Thoracic aorta (tissue), 2 donors: Measurements from ENCODE around the gene FOXP1. TPM values are rescaled to one million over a fixed set of nuclear protein-coding genes. Genes with fewer than 3 reads are reported as not detected.

Source experiments
- ATAC-seq: fragments of 150-250 bp; one replicate; pipeline ENCODE4 v1.8.0; 2017; ENCODE audit warnings: low read depth; ENCODE audit not compliant: insufficient number of reproducible peaks, low FRiP score
- DNase-seq: peaks from one replicate; pipeline ENCODE4 v3.0.0-alpha.2; 2020; ENCODE audit warnings: low spot score
- H3K27ac ChIP-seq, 2 donors: fragments of 200-600 bp; sonication (generic); 1 replicate in 1 of 2; 2 replicates in 1 of 2; pipeline ENCODE4 v1.5.1; 2016; ENCODE audit warnings: mild to moderate bottlenecking in 2 of 2, moderate library complexity in 2 of 2
- H3K27me3 ChIP-seq: fragments of 200-600 bp; sonication (generic); replicated peaks from 2 replicates; pipeline ENCODE4 v1.6.0; 2016; ENCODE audit warnings: mild to moderate bottlenecking; ENCODE audit not compliant: insufficient read depth
- H3K36me3 ChIP-seq: fragments of 200-600 bp; sonication (generic); one replicate; pipeline ENCODE4 v1.5.1; 2016
- H3K4me1 ChIP-seq, 2 donors: fragments of 200-600 bp; sonication (generic); 1 replicate in 1 of 2; 2 replicates in 1 of 2; pipeline versions ENCODE4 v1.5.1 to v1.6.0; 2016; ENCODE audit warnings: low read depth in 2 of 2, mild to moderate bottlenecking in 1 of 2; ENCODE audit not compliant: control insufficient read depth in 1 of 2
- H3K4me3 ChIP-seq: fragments of 200-600 bp; sonication (generic); 2 replicates; pipeline ENCODE4 v1.5.1; 2016; ENCODE audit warnings: mild to moderate bottlenecking
- H3K9me3 ChIP-seq: fragments of 200-600 bp; sonication (generic); 2 replicates; pipeline ENCODE4 v1.5.1; 2016
- total RNA-seq, 2 donors: library from RNA; depleted of rRNA; stranded (reverse); fragments of >200 nt; gene quantifications; one replicate each; pipeline versions ENCODE4 v1.1.0 to v1.2.3, GENCODE V29; 2016
- TF ChIP-seq, protein P1 (sequence below): fragments of 200-600 bp; sonication (generic); IDR thresholded peaks from one replicate; pipeline ENCODE4 v1.5.1; 2019; ENCODE audit warnings: antibody characterized with exemption

Gene FOXP1
- total RNA-seq, 2 donors from 2014 or later = 176 to 255 TPM

DNA sequence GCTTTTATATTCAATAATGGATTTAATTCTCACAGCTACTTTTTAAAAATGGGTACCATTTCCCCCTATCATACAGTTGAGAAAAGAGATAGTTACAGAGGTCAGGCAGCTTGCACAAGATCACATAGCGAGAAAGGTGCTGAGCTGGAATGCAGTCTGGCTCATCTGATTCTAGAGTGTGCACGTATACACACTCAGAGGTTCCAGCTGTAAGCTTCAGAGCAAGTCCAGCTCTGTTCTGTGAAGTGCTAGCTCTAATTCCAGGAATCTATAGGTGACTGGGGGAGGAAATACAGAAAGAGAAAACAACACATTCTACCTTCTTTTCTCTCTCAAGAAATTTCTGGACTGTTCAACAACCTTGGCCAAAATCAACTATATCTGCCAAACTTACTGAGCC is 318.7 kb downstream of the FOXP1 start:
- Histone ChIP-seq H3K27ac (no peak overlapping the region), H3K4me1 (peaks cover 3 to 20% of the 10 kb centered on the region in 2 donors), H3K4me3 (no peak overlapping the region), H3K27me3 (no peaks in the 10 kb centered on the region), H3K9me3 (no peaks in the 10 kb centered on the region), H3K36me3 (no peaks in the 10 kb centered on the region)
- no peak for DNase-seq
- TF ChIP-seq, protein P1, sequence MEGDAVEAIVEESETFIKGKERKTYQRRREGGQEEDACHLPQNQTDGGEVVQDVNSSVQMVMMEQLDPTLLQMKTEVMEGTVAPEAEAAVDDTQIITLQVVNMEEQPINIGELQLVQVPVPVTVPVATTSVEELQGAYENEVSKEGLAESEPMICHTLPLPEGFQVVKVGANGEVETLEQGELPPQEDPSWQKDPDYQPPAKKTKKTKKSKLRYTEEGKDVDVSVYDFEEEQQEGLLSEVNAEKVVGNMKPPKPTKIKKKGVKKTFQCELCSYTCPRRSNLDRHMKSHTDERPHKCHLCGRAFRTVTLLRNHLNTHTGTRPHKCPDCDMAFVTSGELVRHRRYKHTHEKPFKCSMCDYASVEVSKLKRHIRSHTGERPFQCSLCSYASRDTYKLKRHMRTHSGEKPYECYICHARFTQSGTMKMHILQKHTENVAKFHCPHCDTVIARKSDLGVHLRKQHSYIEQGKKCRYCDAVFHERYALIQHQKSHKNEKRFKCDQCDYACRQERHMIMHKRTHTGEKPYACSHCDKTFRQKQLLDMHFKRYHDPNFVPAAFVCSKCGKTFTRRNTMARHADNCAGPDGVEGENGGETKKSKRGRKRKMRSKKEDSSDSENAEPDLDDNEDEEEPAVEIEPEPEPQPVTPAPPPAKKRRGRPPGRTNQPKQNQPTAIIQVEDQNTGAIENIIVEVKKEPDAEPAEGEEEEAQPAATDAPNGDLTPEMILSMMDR = no peak
- ATAC-seq = no peak

DNA sequence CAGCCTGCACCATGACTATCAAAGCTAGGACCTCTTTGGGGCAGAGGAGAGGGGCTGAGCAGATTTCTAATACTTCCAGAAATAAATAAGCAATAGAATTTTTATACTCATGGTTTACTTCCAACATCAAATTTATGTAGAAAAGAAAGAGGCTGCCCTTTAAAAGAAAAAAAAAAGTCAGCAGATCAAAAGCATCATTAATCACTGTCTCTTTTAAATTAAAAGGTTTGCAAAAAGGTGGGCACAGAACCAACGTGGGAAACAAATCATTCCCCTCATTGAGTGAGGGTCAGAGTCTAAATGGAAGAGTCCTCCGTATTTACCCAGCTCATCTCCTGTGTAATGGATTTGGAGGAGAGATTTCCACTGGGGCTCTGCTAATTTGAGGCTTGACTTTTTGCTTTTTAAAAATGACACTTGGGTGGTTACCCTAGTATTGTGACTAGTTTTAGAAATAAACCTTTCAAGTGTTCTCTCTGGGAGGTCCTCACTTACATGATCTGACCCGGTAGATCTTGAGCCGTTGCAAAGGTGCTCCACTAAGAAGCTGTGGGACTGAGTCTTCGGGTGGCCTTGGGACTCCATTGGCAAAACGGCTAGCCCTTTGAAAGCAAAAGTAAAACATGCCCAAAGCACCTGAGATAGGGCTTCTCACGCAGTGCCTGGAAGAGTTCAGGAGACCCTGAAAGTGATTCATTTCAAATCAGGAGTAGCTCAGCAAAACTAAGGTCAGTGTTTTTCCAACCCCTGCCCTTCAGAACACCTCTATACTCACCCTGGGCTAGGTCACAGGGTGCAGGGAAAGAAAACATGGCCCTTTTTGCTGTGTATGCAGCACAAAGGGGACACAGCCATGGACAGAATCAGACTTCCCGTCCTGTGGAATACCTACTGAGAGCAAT is 320.9 kb downstream of the FOXP1 start:
- Histone ChIP-seq H3K4me1 (peaks cover 0 to 19% of the 10 kb centered on the region in 2 donors), H3K27me3 (no peaks in the 10 kb centered on the region), H3K4me3 (peak overlapping the region; percentile 31), H3K27ac (no peak overlapping the region), H3K9me3 (no peaks in the 10 kb centered on the region), H3K36me3 (no peaks in the 10 kb centered on the region)
- DNase-seq (no peak), ATAC-seq (no peak)
- TF ChIP-seq, protein P1 = no peak

DNA sequence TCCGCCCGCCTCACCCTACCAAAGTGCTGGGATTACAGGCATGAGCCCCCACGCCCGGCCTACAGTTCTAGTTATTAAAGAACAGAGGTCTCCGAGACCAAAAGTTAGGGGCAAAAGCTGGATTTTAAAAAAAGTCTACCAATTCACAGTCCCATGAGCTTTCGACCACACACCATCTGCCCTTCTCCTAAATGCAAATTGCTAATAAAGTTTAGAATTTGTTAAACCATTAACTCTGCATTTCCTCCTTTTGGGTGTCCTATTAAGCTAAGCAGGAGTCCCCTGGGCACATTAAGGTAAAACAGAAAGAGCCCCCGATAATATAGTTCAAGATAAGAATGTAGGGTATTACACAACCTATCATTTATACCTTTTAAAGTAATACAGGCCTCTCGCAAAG is 322.7 kb downstream of the FOXP1 start:
- Histone ChIP-seq H3K36me3 (no peaks in the 10 kb centered on the region), H3K27me3 (no peaks in the 10 kb centered on the region), H3K9me3 (no peaks in the 10 kb centered on the region), H3K27ac (no peak overlapping the region), H3K4me3 (no peak overlapping the region), H3K4me1 (peaks cover 0 to 19% of the 10 kb centered on the region in 2 donors)
- DNase-seq (no peak), ATAC-seq (no peak)
- TF ChIP-seq, protein P1 = no peak

DNA sequence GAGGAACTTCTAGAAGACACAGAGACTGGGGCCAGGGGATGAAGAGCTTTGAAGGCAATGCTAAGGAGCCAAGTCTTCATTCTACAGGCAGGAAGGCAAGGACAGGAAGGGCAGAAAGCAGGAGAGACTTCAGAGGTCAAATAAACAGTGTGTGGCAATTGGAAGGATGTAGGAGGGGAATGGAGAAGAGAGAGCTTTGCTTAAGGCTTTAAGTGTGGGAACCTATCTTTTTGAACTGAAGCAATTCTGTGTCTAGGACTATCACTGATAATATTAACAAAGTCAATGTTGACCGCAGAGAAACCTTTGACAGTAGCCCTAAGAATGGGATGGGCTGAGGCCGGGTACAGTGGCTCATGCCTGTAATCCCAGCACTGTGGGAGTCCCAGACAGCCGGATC is 325.0 kb downstream of the FOXP1 start:
- ATAC-seq (no peak), DNase-seq (no peak)
- Histone ChIP-seq H3K27ac (no peak overlapping the region), H3K27me3 (no peaks in the 10 kb centered on the region), H3K9me3 (no peaks in the 10 kb centered on the region), H3K4me3 (no peak overlapping the region), H3K36me3 (no peaks in the 10 kb centered on the region), H3K4me1 (peaks cover 10 to 22% of the 10 kb centered on the region in 2 donors)
- TF ChIP-seq, protein P1 = no peak

DNA sequence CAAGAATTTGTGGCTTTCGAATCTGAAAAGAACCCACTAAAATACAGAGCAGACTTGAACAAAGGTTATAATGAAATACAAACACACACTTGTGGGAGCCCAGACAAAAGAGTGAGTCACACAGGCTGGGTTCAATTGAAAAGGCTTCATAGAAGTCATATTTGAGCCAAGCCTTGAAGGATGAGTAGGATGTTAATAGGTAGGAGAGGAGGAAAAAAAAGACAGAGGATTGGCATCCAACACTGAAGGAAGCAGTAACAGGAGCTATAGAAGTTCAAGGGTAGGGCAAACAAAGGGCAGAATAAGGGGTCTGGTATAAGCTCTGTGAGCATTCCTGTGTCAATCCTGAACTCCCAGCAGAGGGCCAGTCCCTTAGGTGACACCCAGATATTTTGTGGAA is 325.4 kb downstream of the FOXP1 start:
- no peaks in the 10 kb centered on the region for H3K27me3 ChIP-seq
- no peak overlapping the region for H3K4me3 ChIP-seq
- H3K36me3 ChIP-seq = no peaks in the 10 kb centered on the region
- DNase-seq (no peak), ATAC-seq (no peak)
- peaks cover 10 to 22% of the 10 kb centered on the region in 2 donors for H3K4me1 ChIP-seq
- no peaks in the 10 kb centered on the region for H3K9me3 ChIP-seq
- no peak overlapping the region for H3K27ac ChIP-seq
- TF ChIP-seq, protein P1 = no peak
